ENCODE data around the gene ARID1B. TPM values are rescaled to one million over a fixed set of nuclear protein-coding genes. Genes with fewer than 3 reads are reported as not detected.

Gene ARID1B
- total and polyA plus RNA-seq, 2 of the 13 experiments (the other 11 are each of a cell fraction or from before 2014, with no cell fraction given): 20.1 to 32.6 TPM

DNA sequence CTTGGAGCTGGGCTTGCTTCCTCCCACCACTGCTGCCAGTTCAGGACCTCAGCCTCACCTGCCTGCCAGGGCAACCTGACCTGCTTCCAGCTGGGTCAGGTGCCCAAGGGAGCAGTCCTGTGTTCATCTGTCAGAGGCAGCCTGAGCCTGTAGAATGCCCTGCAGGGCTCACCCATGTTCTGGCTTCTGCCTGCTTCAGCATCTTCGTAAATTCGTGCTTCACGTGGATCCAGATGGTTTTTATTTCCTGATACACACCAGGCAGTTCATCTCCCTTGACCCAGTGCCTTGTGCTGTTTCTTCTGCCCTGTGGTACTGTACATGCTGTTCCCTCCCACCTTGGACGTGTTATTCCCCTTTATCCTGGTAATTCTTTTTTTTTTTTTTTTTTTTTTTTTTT lies 50.2 kb downstream of the ARID1B start:
- in situ Hi-C loops (cut with HindIII; ENCODE audit: extremely low pct_ligation_motif_present, low pct_unique_long_range_greater_than_20kb): no loop called here
- Histone ChIP-seq H3K4me1 (ENCODE audit: insufficient read depth, low read length) (peaks cover 13% of the 10 kb centered on the region), H4K20me1 (ENCODE audit: insufficient read depth, low read length) (peaks cover 27% of the 10 kb centered on the region), H3K27me3 (ENCODE audit: control insufficient read depth in 1 of 2, insufficient read depth in 2 of 2, low read length in 2 of 2) (no peaks in the 10 kb centered on the region), H3K4me2 (ENCODE audit: low read depth, low read length) (no peak overlapping the region), H3K4me3 (replicated peaks in 1 of 3; ENCODE audit: insufficient read depth in 1 of 3, low read depth in 2 of 3, low read length in 3 of 3) (no peak overlapping the region), H2AFZ (ENCODE audit: low read length) (no peak overlapping the region), H3K9me3 (ENCODE audit: low read length) (no peaks in the 10 kb centered on the region), H3K27ac (ENCODE audit: extremely low read length, insufficient read depth, low read length) (no peak overlapping the region), H3K36me3 (replicated peaks in 1 of 2; ENCODE audit: control insufficient read depth in 1 of 2, insufficient read depth in 2 of 2, low read length in 2 of 2) (peaks cover 8 to 22% of the 10 kb centered on the region in 2 experiments; a peak in 4 of 5 replicates), H3K9ac (ENCODE audit: insufficient read depth, low read depth, low read length) (no peak overlapping the region), H3K79me2 (ENCODE audit: insufficient read depth, low read length) (peaks cover 77% of the 10 kb centered on the region)
- POLR2A ChIA-PET: no interaction called here
- intact Hi-C loops (cut with micrococcal nuclease; ENCODE audit: unreplicated experiment): no loop called here
- WGBS (ENCODE audit: low lambda C conversion rate): 94% methylated on average over 4 of the region's 4 CpGs
- DNase-seq (ENCODE audit: low spot score): no peak
- TF ChIP-seq ZNF891 (CRISPR knock-in tag; IDR thresholded peaks at IDR 0.05) (peak; percentile 36; the same call in 1 of the 2 replicates), SP4 (CRISPR knock-in tag; IDR thresholded peaks at IDR 0.05) (no peak)
- no TSS peak for BruUV-seq (replicated peaks)
- no peak for FAIRE-seq
- CTCF ChIA-PET (ENCODE audit: low intra/inter-chr PET ratio, low total read pairs): no interaction called here
- ATAC-seq: peak; percentile 29; the same call in 2 of the 3 replicates

DNA sequence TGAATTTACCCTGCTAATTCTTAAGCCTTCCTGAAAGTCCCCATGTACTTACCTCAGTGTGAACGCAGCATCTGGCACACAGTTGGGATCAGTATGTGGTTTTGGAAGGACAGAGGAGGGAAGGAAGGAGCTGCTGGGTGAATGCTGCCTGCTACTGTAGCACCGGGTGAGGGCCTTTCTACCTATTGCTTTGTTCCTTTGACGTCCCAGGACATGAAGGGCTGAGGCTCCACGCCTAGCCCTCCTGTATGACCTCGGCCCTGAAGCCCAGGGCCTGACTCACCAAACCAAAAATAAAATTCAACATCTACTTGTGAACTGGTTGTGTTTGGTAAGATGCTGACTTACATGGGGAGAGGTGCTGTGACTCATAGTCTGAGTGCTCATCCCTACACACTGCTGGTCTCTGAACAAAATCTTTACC lies 51.1 kb downstream of the ARID1B start:
- peaks cover 7 to 22% of the 10 kb centered on the region in 2 experiments; a peak in 4 of 5 replicates for H3K36me3 ChIP-seq (replicated peaks in 1 of 2; ENCODE audit: control insufficient read depth in 1 of 2, insufficient read depth in 2 of 2, low read length in 2 of 2)
- 93% methylated on average over 5 of the region's 5 CpGs for WGBS (ENCODE audit: low lambda C conversion rate)
- no peak overlapping the region for H2AFZ ChIP-seq (ENCODE audit: low read length)
- H3K4me1 ChIP-seq (ENCODE audit: insufficient read depth, low read length): peaks cover 12% of the 10 kb centered on the region; the same call in 1 of the 2 replicates
- peaks cover 19% of the 10 kb centered on the region for H4K20me1 ChIP-seq (ENCODE audit: insufficient read depth, low read length)
- no peak overlapping the region for H3K4me2 ChIP-seq (ENCODE audit: low read depth, low read length)
- H3K9ac ChIP-seq (ENCODE audit: insufficient read depth, low read depth, low read length): no peak overlapping the region
- peak; percentile 34 for ATAC-seq
- peak; percentile 39 for DNase-seq (ENCODE audit: low spot score)
- POLR2A ChIA-PET: no interaction called here
- H3K4me3 ChIP-seq (replicated peaks in 1 of 3; ENCODE audit: insufficient read depth in 1 of 3, low read depth in 2 of 3, low read length in 3 of 3): no peak overlapping the region
- CTCF ChIA-PET (ENCODE audit: low intra/inter-chr PET ratio, low total read pairs): no interaction called here
- intact Hi-C loops (cut with micrococcal nuclease; ENCODE audit: unreplicated experiment) (no loop called here), in situ Hi-C loops (cut with HindIII; ENCODE audit: extremely low pct_ligation_motif_present, low pct_unique_long_range_greater_than_20kb) (no loop called here)
- no peak for FAIRE-seq
- TF ChIP-seq ZBTB3 (CRISPR knock-in tag; IDR thresholded peaks at IDR 0.05; ENCODE audit: borderline replicate concordance, low read depth) (no peak), FOSL2 (CRISPR knock-in tag; IDR thresholded peaks at IDR 0.05) (0 out of 2 replicates have a peak, but pooled peaks have one; percentile 24), RBM22 (optimal IDR thresholded peaks at IDR 0.05; ENCODE audit: low read length) (peak; percentile 72), ZSCAN20 (CRISPR knock-in tag; IDR thresholded peaks at IDR 0.05; ENCODE audit: borderline replicate concordance) (no peak)
- no peak overlapping the region for H3K27ac ChIP-seq (ENCODE audit: extremely low read length, insufficient read depth, low read length)
- H3K9me3 ChIP-seq (ENCODE audit: low read length): no peaks in the 10 kb centered on the region
- no peaks in the 10 kb centered on the region for H3K27me3 ChIP-seq (ENCODE audit: control insufficient read depth in 1 of 2, insufficient read depth in 2 of 2, low read length in 2 of 2)
- BruUV-seq (replicated peaks): no TSS peak
- H3K79me2 ChIP-seq (ENCODE audit: insufficient read depth, low read length): peaks cover 77% of the 10 kb centered on the region
